ENCODE measurements around the gene SYTL5. TPM values are rescaled to one million over a fixed set of nuclear protein-coding genes. Genes with fewer than 3 reads are reported as not detected.

SYTL5 gene
- polyA plus RNA-seq, 1 donor (not counting 4 experiments of a cell fraction or from before 2014, with no cell fraction given): 0.09 TPM

- DNase-seq (ENCODE audit: low read depth, low spot score) (no peak), FAIRE-seq (no peak)
- no peak for TF ChIP-seq EZH2 (IDR thresholded peaks at IDR 0.05; ENCODE audit: low read length)
- no peak for TF ChIP-seq CTCF (optimal IDR thresholded peaks at IDR 0.05 in 1 of 3, IDR thresholded peaks at IDR 0.05 in 1 of 3, conservative IDR thresholded peaks at IDR 0.05 in 1 of 3; ENCODE audit: extremely low read depth in 1 of 3, insufficient read depth in 2 of 3, low read length in 3 of 3)
- Histone ChIP-seq H3K27ac (ENCODE audit: control insufficient read depth, insufficient read depth, low read length) (no peak overlapping the region), H2AFZ (ENCODE audit: control insufficient read depth, low read length) (no peak overlapping the region), H3K4me3 (ENCODE audit: control insufficient read depth in 2 of 3, extremely low read depth in 1 of 3, insufficient read depth in 2 of 3, low read depth in 1 of 3, low read length in 3 of 3) (no peak overlapping the region), H3K4me1 (ENCODE audit: control insufficient read depth, extremely low read depth, insufficient read depth, low read length) (no peaks in the 10 kb centered on the region), H3K9me1 (ENCODE audit: control insufficient read depth, extremely low read depth, insufficient read depth, low read length) (no peaks in the 10 kb centered on the region), H3K79me2 (ENCODE audit: control insufficient read depth, insufficient read depth, low read length) (no peaks in the 10 kb centered on the region), H3K4me2 (ENCODE audit: control insufficient read depth, extremely low read depth, insufficient read depth, low read depth, low read length) (no peak overlapping the region), H3K36me3 (ENCODE audit: control insufficient read depth in 2 of 2, extremely low read depth in 1 of 2, insufficient read depth in 2 of 2, low read length in 2 of 2) (no peaks in the 10 kb centered on the region), H3K27me3 (ENCODE audit: control insufficient read depth, extremely low read depth, insufficient read depth, low read length) (no peaks in the 10 kb centered on the region), H3K9me3 (ENCODE audit: control insufficient read depth, low read depth, low read length) (no peaks in the 10 kb centered on the region), H4K20me1 (ENCODE audit: control insufficient read depth, extremely low read depth, insufficient read depth, low read length) (no peaks in the 10 kb centered on the region), H3K9ac (ENCODE audit: control insufficient read depth, extremely low read depth, insufficient read depth, low read length) (no peak overlapping the region)
- dilution Hi-C loops (cut with MboI; ENCODE audit: extremely low pct_ligation_motif_present, low sequenced_read_pairs): no loop called here
These were observed 73.1 kb downstream of the SYTL5 start for GRCh38 chrX:38079463-38079862.

GRCh38 chrX:38080808-38081207 lies 74.5 kb downstream of the SYTL5 start:
- dilution Hi-C loops (cut with MboI; ENCODE audit: extremely low pct_ligation_motif_present, low sequenced_read_pairs): no loop called here
- no peak for FAIRE-seq
- H3K79me2 ChIP-seq (ENCODE audit: control insufficient read depth, insufficient read depth, low read length): no peaks in the 10 kb centered on the region

More at GRCh38 chrX:38080808-38081207, 74.5 kb downstream of the SYTL5 start:
- H3K36me3 ChIP-seq (ENCODE audit: control insufficient read depth in 2 of 2, extremely low read depth in 1 of 2, insufficient read depth in 2 of 2, low read length in 2 of 2): no peaks in the 10 kb centered on the region
- H3K4me2 ChIP-seq (ENCODE audit: control insufficient read depth, extremely low read depth, insufficient read depth, low read depth, low read length): no peak overlapping the region
- H3K4me1 ChIP-seq (ENCODE audit: control insufficient read depth, extremely low read depth, insufficient read depth, low read length): no peaks in the 10 kb centered on the region
- H2AFZ ChIP-seq (ENCODE audit: control insufficient read depth, low read length): no peak overlapping the region
- no peaks in the 10 kb centered on the region for H4K20me1 ChIP-seq (ENCODE audit: control insufficient read depth, extremely low read depth, insufficient read depth, low read length)
- no peaks in the 10 kb centered on the region for H3K9me1 ChIP-seq (ENCODE audit: control insufficient read depth, extremely low read depth, insufficient read depth, low read length)
- no peak for TF ChIP-seq CTCF (optimal IDR thresholded peaks at IDR 0.05 in 1 of 3, IDR thresholded peaks at IDR 0.05 in 1 of 3, conservative IDR thresholded peaks at IDR 0.05 in 1 of 3; ENCODE audit: extremely low read depth in 1 of 3, insufficient read depth in 2 of 3, low read length in 3 of 3)
- no peak for TF ChIP-seq EZH2 (IDR thresholded peaks at IDR 0.05; ENCODE audit: low read length)
- H3K27me3 ChIP-seq (ENCODE audit: control insufficient read depth, extremely low read depth, insufficient read depth, low read length): no peaks in the 10 kb centered on the region
- H3K9me3 ChIP-seq (ENCODE audit: control insufficient read depth, low read depth, low read length): no peaks in the 10 kb centered on the region
- no peak overlapping the region for H3K9ac ChIP-seq (ENCODE audit: control insufficient read depth, extremely low read depth, insufficient read depth, low read length)
- no peak overlapping the region for H3K4me3 ChIP-seq (ENCODE audit: control insufficient read depth in 2 of 3, extremely low read depth in 1 of 3, insufficient read depth in 2 of 3, low read depth in 1 of 3, low read length in 3 of 3)
- no peak overlapping the region for H3K27ac ChIP-seq (ENCODE audit: control insufficient read depth, insufficient read depth, low read length)
- no peak for DNase-seq (ENCODE audit: low read depth, low spot score)
